Activated CD4-positive, alpha-beta T cell treated with anti-CD3 and anti-CD28 coated beads for 1 hour (primary cell): Measurements from ENCODE around the gene HDAC9.
"Not testable (repeated sequence)": the region's sequence is repeated elsewhere in the genome, so short reads cannot be mapped to it uniquely, and the experiment has no call there.

Experiments used
- DNase-seq: peaks from one replicate; pipeline ENCODE4 v3.0.0-alpha.2; 2020

HDAC9 gene

DNA sequence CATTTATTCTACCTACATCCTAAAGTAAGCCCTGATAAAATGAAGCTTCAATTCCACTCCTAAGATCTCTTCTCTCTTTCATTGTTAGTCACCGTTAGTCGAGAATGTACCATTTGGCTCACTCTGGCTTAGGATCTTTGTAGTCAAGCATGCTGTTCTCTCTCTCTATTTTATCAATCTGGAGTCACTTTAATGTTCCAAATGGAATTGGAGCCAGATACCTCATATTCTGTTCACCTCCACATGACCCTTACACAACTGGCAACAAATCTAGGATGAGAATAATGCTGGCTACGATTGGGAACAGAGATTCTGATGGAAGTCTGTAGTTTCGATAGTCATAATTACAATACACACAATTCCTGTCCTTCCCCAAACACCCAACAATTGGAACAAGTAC lies 408.1 kb downstream of the HDAC9 start:
- DNase-seq = no peak

DNA sequence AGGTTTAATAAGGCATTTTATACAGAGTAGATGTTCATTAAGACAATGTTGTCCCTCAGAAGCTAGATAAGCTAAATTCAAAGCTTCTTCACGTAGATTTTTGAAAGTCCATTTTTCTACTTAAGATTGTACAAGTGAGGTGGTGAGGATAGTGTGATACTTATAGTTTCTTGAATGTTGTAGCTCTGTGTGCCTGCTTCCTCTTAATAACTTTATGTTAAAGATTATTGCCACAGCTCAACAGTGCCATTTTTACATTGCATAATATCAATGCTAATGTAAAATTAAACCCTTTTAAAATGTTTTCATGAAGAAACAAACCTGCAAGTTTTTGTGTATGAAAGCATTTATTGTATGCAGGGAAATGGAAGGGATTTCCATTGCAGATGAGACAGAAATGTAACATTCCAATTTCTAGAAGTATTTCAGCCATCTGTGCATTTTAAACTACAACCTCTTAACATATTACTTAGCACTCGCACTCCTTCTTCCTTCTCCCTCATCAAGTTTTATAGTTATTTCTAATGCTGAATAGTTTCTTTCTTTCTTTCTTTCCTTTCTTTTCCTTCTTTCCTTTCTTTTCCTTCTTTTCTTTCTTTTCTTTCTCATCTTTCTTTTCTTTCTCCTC lies 409.9 kb downstream of the HDAC9 start:
- DNase-seq = no peak

DNA sequence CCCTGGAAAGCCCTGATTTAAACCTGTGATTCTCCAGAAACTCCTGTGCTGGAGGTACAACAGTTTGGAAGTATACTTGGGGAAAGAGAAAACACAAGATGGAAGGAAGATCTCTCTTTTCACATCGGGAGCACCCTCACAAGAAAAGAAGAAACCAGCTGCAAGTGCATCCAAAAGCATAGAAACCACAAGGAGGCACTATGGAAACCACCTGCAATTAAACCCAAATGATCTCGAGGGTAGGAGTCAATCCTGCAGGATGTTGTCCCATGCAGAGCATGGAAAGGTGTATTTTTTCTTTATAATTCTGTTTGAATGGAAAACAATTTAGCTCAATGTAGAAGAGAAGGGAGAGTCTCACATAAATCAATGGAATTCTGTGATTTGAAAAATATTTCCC lies 411.4 kb downstream of the HDAC9 start:
- no peak for DNase-seq

DNA sequence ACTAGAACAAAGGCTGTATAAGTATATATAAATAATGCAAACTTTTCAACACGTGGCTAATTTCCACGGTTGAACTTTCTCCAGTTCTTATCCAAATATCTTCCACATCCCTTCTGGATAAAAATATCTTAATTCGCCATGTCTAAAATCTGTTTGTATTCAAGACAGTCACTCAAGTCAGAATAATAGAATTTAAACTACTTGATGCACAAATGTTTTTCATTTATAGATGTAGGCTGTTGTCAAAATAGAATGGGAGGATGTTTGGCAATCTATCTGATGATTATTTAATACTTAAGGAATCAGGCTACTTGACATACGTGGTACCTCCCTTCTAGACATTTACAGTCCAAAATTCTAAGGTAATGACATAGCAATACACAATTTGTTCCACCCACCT lies 417.6 kb downstream of the HDAC9 start:
- no peak for DNase-seq

DNA sequence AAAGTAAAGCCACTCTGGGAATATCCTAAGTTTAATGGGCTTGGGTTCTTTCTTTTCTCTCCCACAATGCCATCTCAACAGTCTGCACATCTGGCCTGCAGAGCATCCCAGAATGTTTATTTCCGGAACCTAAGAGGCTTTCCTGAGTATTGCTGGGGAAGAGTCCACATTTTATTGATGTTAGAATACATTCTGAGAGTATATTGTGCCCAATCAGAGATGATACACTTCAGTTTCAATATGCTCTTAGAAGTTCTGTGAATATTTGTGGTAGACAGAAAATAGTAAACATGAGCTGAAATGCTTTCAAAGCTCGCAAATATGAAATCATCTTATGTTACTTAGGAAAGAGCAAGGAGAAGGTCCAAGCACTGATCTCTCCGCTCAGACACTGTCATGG lies 421.3 kb downstream of the HDAC9 start:
- no peak for DNase-seq

DNA sequence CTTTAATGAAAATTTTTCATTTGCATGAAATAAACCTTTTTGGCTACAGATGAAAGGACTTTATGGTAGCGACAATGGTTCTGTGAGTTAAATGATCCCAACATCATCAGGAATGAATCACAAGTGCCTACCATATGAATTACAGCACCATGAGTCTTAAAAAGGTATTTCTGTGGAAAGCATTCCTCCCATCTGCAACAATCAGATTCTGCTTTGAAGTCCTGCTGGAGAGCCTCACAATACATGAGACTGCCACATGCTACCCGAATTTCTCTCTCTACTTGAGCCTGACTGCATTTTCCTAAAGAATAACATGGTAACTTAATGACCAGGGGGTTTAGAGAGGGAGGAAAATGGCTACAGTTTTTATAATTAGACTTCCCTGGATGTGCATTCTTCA lies 431.6 kb downstream of the HDAC9 start:
- no peak for DNase-seq

DNA sequence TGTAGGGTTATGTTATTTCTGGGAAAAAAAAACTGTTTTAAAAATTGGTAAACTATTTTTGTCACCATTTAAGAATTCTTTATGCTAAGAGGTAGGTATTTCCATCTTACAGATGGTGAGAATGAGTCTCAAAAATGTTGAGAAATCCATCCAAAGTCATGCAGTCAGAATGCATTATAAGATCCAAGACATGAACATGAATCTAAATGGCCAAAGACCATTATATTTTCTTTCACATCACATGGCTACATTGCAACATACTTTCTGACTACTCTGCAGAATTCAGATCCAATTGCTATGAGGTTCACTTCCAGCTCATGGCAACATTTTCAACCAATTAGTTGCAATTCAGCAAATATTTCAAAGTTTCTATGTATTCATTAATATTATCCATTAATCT lies 440.7 kb downstream of the HDAC9 start:
- no peak for DNase-seq

DNA sequence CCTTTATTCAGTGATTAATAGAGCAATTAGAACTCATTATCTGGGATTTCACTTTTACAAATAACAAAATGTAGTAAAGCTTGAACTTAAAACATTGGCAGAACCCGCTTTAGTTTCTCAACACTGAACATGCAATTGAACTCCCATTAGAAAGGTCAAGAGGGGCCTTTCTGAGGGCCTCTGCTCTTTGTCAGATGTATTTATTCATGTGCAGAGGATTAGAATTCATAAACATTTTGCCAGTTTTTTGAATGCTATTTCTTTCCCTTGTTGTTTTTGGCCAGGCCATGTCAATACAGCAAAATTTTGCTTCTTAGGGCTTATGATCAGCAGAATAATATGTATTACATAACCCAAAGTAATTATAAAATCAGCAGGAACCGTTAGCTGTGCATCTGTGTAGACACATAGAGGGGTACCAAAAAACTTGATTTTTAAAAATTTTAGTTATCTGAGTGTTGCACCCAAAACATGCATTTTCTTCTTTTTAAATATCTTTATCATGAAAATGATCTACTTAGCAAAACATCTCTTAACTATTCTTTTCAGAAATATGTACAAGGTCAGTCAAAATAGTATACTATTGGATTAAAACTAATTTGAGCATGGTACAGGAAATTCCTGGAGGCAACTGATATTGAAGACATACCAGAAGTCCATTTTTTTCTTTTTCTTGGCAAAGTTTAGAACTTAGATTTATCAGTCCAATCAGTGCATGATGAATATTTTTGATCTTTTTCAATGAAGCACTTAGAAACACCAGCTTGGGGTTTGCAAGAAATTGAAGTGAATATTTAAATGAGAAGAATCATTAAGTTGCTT lies 444.4 kb downstream of the HDAC9 start:
- no peak for DNase-seq

DNA sequence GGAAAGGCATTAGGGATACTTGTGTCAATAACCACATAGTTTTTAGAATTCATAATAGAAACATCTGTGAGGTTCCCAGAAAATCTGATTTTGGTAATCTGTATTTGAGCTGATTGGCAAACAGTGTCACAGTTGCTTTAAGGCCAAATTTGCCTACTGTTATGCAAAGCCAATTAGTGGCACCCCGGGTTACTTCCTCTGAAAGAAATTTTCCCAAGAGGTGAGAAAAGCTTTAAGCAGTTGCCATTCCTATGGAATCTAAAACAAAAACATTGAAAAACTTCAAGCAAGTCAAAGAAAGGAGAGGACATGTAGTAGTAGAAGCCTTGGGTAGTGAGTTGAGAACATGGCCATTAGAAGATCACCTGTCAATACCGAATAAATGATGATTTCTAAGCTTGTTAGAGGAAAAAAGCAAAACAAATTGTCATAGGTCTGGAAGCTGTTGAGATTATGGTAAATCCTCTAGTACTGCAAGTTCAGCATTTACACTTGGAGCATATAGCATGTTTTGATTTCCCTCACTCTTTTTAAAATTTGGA lies 445.1 kb downstream of the HDAC9 start:
- no peak for DNase-seq

DNA sequence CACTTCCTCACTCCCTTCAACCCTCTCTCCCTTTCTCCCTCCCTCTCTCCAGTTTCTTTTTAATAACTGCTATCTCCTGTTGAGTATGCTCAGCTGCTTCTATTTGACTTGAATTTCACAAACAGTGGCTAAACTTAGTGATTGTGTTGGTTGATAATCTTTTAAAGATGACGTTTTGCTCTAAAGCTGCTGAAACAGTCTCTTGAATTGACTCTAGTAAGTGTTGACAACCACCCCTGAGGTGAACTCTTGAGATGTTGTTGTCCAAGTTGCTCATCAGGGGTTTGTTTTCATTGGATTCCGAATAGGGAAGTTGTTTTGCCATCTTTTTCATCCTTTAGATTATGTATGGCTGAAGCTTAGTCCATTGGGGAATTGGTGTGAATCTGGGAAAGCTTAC lies 445.7 kb downstream of the HDAC9 start:
- DNase-seq = no peak

DNA sequence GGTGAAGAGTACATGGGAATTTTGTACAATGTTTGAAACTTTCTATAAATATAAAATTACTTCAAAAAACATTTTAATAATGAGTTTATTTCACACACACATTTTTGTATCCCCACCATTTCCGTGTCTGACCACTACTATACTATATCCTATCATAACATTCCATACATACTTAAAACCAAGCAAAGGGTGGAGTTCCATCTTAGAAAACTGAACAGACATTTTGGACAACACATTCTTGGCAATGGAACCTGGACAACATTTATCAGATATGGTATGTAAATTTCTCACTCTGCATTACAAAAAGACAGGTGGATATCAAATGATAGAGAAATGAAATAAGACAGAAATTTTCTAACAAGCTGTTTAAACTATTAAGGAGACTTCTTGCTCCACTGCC lies 453.0 kb downstream of the HDAC9 start:
- no peak for DNase-seq

DNA sequence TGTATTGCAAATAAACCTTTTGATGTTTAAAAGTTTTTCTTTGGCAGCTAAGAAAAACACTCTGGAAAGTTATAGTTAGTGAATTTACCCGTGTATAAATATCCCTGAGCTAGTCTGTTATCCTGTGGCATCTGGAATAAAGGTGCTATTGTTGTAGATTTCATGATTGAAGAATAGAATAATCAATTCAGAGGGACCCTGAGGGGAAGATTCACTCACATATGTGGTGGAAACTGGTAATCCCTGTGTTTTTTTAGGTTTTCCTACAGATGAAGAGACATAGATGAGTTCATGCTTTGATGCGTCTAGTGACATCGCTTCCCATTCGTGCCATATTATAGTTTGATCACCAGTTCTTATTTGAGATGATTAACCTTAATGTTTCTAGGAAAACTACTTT lies 457.3 kb downstream of the HDAC9 start:
- no peak for DNase-seq

DNA sequence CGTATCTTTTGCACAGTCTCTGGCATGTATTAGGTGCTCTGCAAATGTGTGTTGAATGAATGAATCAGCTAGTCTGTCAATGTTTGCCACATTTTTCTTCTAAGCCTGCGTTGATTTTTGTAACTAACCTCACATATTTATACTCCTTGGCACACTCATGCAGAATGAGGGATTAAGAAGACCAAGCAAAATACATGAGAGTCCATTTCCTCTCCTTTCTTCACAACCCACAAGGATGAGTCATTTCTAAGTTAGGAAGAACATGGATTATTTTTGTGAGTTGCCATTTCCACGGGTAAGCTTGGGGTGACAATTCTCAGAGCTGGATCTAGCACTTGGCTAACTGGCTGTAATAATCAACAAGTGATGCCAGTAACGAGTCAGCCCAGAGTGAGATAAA lies 463.1 kb downstream of the HDAC9 start:
- no peak for DNase-seq

DNA sequence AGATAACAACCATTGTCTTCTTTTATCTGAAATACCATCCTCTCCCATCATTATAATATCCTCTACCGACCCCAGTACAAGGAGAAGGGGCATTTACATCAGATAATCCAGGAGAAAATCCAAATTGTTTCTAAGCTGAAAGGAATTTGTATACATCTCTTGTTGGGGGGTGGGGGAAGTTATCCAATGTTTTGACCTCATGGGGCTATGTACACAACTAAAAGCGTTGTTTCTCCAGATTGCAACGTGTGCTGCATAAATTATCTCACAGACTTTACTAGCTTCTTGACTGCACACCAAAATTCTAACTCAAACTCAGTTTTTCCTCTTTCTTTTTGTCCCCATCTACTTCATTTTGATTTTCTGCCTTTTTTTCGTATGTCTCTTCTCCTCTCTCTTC lies 465.2 kb downstream of the HDAC9 start:
- no peak for DNase-seq

DNA sequence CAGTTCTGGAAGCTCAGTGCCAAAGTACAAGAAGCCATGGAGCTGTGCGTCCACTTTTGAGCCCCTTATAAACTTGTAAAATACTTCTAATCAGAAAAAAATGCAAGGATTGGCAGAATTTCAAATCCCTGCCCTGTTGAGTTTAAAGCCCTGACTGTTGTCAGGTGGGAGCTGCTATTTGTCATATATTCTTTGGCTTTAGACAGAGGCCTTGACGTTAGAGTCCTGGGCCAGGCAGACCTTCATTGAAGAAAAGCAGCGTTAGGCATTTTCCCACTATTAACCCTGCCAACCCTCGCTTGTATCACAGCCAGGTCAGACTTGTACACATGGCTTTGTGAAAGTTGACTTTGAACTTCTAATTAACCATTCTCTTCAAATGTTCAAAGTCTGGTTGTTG lies 466.5 kb downstream of the HDAC9 start:
- no peak for DNase-seq

DNA sequence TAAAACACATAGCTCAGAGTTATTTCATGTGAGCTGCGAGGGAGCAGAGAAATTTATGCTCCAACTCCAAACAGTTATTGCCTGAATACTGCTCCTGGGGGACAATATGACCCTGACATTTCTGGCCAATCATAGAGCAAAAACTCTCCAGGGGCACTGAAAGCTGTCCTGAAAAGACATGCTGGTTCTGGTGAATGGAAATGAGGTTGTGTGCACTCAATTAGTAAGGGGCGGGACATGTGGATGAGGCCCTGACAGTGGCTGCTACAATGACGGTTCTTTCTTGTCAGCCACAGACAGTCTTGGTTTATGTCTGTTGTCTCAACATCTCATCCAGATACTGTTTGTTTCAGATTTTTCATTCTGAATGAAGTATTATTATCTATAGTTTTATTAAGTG lies 470.1 kb downstream of the HDAC9 start:
- no peak for DNase-seq

DNA sequence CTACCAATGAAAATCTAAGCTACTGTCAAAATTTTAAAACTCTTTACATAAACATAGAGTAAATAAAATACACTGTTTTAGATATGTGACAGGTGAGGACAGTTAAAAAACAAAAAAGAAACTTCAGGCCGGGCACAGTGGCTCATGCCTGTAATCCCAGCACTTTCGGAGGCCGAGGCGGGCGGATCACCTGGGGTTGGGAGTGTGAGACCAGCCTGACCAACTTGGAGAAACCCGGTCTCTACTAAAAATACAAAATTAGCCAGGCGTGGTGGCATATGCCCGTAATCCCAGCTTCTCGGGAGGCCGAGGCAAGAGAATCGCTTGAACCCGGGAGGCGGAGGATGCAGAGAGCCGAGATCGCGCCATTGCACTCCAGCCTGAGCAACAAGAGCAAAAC lies 472.2 kb downstream of the HDAC9 start:
- DNase-seq = not testable (repeated sequence)

DNA sequence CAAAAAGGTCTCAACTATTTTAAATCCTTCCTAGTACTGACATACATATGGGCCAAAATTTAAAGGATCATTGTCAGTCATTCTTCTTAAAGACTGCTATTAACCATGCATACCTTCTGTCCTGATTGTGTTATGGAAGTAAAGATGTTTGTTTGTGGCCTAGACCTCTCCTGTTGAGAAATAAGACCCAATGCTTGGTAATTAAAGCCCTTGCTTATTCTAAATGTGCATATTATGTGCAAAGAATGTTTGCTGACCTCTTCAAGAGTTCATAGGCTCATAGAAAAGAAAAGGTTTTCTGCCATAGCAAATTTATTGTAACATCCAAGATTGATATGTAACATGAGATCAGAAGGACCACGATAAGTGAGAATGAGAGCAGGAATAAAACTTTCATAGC lies 476.3 kb downstream of the HDAC9 start:
- no peak for DNase-seq

DNA sequence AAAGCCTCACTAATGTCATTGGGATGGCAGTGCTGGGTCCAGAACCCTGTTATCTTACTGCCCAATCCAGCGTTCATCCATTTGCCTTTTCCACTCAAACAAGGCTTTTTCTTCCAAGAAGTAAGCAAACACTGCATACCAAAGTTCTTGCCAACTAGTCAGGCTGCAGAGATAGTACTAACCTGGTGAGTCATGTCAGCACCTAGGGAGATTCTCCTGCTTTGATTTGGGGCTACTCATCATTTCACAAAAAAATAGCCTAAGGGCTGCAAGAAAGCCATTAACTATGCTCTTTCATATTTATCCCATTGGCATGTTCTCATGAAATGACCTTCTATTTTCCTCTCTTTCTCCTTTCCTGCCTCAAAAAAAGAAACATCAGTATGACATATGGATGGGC lies 479.3 kb downstream of the HDAC9 start:
- DNase-seq = no peak

DNA sequence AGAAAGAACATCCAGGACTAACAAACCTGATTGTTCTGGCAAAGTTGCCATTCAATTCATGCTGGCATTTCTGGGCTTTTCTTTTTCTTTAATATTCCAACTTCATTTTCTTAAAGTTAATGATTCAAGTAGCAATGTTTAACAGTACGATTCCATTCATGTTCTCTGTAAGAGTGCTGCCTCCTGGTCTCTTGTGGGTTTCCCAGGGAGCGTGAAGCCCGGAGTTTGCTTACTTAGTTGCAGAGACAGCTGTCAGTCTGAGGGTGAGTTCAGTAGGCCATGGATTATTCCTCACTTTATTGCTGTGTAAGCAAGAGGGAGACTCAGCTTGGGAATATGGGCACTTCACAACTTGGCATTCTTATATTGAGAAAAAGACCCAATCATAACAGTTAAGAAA lies 479.7 kb downstream of the HDAC9 start:
- DNase-seq = no peak

DNA sequence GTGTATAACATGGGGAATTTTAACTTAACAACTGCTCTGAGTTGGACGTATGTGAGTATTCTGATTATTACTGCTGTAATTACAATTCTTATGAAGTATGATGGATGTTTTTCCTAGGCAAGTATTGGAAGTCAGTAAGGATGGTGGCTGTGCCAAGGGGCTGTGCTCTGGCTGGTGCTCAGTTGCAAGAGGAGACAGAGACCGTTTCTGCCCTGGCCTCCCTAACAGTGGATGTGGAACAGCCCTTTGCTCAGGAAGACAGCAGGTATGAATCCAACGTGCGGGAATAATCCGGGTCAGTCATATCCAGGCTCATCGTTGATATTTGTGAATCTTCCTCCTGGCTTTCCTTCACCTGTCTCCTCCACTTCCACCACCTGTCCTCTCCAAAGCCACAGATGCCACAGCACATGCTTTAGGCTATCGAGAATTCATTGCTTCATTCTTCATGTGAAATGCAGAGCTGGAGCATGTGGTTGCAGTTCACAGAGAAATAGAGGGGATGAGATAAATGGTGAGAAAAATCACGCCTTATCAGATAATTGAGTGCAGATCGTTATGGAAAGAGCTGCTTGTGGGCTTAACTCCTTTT lies 480.2 kb downstream of the HDAC9 start:
- DNase-seq = no peak

DNA sequence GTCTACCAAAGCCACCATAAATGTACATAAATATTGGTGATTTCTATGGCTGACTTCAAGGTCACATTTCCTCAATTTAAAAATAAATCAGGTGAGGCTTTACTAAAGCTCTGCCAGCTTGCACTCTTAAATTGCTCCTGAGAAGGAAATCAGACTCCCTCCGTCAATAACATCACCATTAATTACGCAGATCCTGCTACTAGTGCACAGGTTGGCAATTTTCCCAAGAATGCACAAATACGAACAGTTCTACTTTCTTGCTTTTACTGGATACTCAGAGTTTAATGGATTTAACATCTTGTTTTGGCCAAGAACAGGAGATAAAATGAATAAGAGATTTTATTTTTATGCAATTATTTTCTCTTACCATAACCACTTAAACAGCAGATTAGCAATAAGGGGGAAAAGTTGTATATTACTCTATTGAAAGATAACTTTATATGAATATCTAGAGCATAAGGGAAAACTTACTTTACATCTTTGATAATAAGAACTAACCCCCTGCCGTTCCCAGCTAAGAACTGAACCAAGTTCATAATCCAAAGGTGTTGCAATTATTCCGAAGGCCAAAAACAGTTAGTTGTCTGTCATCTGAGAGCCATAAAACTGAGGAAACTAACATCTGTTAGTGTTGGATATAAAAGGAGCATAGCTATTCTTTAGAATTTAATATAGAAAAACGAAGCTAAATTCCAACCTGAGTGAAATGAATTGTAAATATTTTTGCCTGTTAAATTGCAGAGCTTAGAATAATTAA lies 481.3 kb downstream of the HDAC9 start:
- no peak for DNase-seq

DNA sequence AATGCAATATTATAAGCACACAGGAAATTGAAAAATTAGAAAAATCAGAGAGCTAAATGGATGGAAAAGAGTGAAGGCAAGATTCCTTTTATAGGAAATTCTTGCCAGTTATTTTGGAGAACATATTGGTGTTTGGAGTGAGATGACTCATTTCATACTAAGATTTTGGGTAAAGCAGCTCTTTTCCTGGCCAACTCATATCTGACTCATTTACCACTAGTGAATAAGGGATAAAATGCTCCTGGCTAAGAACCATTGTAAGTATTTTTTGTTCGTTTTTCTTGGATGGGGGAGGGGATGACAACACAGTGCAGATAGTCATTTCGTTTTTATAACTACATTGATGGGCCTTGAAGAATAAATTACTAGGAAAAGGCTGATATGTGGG lies 482.6 kb downstream of the HDAC9 start:
- DNase-seq = no peak

DNA sequence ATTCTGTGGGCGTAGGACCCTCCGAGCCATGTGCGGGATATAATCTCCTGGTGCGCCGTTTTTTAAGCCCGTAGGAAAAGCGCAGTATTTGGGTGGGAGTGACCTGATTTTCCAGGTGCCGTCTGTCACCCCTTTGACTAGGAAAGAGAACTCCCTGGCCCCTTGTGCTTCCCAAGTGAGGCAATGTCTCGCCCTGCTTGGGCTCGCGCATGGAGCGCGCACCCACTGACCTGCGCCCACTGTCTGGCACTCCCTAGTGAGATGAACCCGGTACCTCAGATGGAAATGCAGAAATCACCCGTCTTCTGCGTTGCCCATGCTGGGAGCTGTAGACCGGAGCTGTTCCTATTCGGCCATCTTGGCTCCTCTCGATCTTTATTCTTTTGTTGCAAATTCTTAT lies 495.2 kb downstream of the HDAC9 start:
- not testable (repeated sequence) for DNase-seq
